Measurements from ENCODE around the gene BRD1. TPM values are rescaled to one million over a fixed set of nuclear protein-coding genes. Genes with fewer than 3 reads are reported as not detected.

Gene BRD1
- total RNA-seq, 4 donors from 2014 or later = 44.6 to 74.9 (median 60.4) TPM

DNA sequence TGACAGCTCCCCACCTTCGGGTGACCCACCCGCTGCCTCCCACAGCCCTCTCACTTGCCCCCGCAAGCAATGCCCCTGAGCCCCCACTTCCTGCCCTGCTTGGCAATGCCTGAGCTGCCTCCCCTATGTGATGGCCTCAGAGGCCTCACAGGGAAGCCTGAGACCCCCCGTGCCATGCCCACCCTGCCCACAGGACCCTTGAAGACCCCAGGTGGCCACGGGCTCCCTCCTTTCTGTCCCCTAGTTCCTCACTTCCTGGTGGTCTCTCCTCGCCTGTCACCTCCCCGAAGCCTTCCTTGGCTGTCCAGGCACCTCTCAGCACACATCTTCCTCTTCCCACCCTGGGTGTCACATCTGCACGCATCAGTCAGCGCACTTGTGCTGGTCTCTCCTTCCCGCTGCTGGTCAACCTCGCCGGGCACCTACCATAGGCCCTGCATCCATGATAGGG, 90.5 kb downstream of the BRD1 start:
- no peak overlapping the region for H3K4me3 ChIP-seq
- no peaks in the 10 kb centered on the region for H3K27me3 ChIP-seq
- DNase-seq (ENCODE audit: low spot score in 2 of 2) = no peak
- H3K9me3 ChIP-seq = peaks cover 0 to 15% (median 2%) of the 10 kb centered on the region in 4 donors
- 83 to 93% methylated on average over 9 to 12 of the region's 12 CpGs for WGBS, 2 donors
- H3K36me3 ChIP-seq = no peaks in the 10 kb centered on the region
- no peak overlapping the region for H3K27ac ChIP-seq
- TF ChIP-seq, protein P1, sequence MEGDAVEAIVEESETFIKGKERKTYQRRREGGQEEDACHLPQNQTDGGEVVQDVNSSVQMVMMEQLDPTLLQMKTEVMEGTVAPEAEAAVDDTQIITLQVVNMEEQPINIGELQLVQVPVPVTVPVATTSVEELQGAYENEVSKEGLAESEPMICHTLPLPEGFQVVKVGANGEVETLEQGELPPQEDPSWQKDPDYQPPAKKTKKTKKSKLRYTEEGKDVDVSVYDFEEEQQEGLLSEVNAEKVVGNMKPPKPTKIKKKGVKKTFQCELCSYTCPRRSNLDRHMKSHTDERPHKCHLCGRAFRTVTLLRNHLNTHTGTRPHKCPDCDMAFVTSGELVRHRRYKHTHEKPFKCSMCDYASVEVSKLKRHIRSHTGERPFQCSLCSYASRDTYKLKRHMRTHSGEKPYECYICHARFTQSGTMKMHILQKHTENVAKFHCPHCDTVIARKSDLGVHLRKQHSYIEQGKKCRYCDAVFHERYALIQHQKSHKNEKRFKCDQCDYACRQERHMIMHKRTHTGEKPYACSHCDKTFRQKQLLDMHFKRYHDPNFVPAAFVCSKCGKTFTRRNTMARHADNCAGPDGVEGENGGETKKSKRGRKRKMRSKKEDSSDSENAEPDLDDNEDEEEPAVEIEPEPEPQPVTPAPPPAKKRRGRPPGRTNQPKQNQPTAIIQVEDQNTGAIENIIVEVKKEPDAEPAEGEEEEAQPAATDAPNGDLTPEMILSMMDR (IDR thresholded peaks at IDR 0.05) = no peak
- TF ChIP-seq EP300 (IDR thresholded peaks at IDR 0.05) (no peak), POLR2A (IDR thresholded peaks at IDR 0.05) (no peak)
- no peaks in the 10 kb centered on the region for H3K4me1 ChIP-seq

DNA sequence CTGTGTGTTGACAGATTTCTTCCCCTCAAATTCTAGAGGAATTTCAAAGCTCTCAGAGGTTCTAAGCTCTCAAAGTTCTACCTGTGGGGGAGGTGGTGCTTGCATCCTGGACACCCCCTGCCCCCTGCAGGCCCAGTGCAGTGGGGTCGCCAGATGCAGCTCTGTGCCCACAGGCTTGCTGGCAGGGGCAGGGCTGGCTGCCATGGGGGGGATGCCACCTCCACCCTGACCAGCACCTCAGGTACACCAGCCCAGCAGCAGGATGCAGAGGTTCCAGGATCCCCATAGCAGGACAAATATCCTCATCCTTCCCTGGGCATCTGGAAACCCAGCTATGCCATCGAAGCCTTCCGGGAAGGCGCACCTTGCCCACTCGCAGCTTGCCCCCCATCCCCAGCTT, 91.1 kb downstream of the BRD1 start:
- WGBS, 2 donors = 87 to 93% methylated on average over 5 of the region's 5 CpGs
- H3K4me1 ChIP-seq = no peaks in the 10 kb centered on the region
- H3K9me3 ChIP-seq = peaks cover 0 to 20% (median 2%) of the 10 kb centered on the region in 4 donors
- TF ChIP-seq POLR2A (IDR thresholded peaks at IDR 0.05) (no peak), EP300 (IDR thresholded peaks at IDR 0.05) (no peak)
- TF ChIP-seq, protein P1 (IDR thresholded peaks at IDR 0.05) = no peak
- no peaks in the 10 kb centered on the region for H3K27me3 ChIP-seq
- no peak overlapping the region for H3K27ac ChIP-seq
- no peaks in the 10 kb centered on the region for H3K36me3 ChIP-seq
- DNase-seq (ENCODE audit: low spot score in 2 of 2) = no peak
- H3K4me3 ChIP-seq = no peak overlapping the region

DNA sequence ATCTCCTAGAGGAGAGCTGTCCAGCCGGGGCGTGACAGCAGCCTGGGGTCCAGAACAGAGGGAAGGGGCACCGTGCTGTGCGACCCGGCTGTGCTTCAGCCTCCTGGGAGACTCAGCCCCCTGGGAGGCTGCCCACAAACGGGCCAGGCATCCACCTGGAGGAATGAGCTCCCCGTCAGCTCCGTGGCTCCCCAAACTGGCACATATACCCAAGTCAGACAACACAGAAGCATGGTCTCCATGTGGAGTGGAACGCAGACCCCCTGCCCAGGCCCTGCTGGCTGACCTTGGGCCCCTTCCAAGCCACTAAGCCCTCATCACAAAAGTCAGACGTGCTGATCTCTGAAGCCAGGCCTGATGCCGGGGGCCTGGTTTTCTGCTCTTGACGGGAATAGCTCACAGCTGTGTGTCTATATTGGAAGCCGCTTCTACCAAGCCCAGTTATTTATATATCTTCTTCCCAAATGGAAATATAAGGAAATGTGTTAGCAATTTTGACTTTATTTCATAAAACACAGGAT, 91.7 kb downstream of the BRD1 start:
- 58% methylated on average over 10 to 13 of the region's 13 CpGs for WGBS, 2 donors
- Histone ChIP-seq H3K9me3 (peaks cover 0 to 24% (median 2%) of the 10 kb centered on the region in 4 donors), H3K4me3 (no peak overlapping the region), H3K27me3 (no peaks in the 10 kb centered on the region), H3K4me1 (no peaks in the 10 kb centered on the region), H3K27ac (no peak overlapping the region), H3K36me3 (no peaks in the 10 kb centered on the region)
- TF ChIP-seq, protein P1 (IDR thresholded peaks at IDR 0.05) = no peak
- no peak for TF ChIP-seq EP300 (IDR thresholded peaks at IDR 0.05)
- no peak for TF ChIP-seq POLR2A (IDR thresholded peaks at IDR 0.05)
- DNase-seq (ENCODE audit: low spot score in 2 of 2) = no peak

DNA sequence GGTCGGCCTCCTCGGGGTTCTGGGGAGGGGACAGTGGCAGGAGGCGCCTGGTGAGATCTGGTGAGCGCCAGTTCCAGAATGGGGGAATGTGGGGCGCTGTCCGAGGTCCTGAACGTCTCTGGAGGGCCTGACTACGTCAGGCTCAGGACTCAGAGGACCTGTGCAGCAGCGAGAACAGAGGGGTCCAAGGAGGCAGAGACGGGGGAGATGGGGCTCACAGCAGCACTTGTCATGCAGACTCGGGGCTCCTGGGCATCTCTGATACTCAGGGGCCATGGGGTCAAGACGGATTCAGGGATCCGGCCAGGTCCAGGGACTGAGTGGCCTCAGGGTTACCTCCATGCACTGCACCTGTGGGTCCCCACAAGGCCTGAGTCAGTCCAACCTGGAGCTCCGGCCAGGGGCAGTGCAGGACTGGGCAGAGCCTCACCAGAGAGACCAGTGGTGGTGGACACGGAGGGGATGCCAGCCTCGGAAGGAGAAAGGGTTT, 92.2 kb downstream of the BRD1 start:
- no peak for DNase-seq (ENCODE audit: low spot score in 2 of 2)
- no peaks in the 10 kb centered on the region for H3K27me3 ChIP-seq
- no peaks in the 10 kb centered on the region for H3K4me1 ChIP-seq
- TF ChIP-seq, protein P1 (IDR thresholded peaks at IDR 0.05) = no peak
- TF ChIP-seq EP300 (IDR thresholded peaks at IDR 0.05) (no peak), POLR2A (IDR thresholded peaks at IDR 0.05) (no peak)
- H3K9me3 ChIP-seq = peaks cover 0 to 23% (median 2%) of the 10 kb centered on the region in 4 donors
- no peak overlapping the region for H3K4me3 ChIP-seq
- 31 to 38% methylated on average over 16 of the region's 16 CpGs for WGBS, 2 donors
- H3K36me3 ChIP-seq = no peaks in the 10 kb centered on the region
- no peak overlapping the region for H3K27ac ChIP-seq

DNA sequence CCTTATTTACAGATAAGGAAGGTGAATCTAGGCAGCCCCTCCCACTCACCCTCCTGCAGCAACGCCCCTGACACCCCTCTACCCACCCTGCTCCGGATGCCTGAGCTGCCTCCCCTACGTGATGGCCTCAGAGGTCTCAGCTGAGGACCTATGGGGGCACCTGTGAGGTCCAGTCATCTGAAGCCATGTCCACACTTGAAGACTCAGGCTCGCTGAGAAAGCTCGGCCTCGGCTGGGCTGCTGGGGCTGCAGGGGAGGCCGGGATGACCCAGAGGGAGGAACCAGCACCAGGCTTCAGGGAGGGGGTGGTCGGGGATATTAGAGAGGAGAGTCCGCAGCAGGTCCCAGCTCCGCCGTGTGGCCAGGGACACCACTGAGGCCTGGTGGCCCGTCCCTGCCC, 92.8 kb downstream of the BRD1 start:
- 77% methylated on average over 10 to 11 of the region's 12 CpGs for WGBS, 2 donors
- no peak for TF ChIP-seq EP300 (IDR thresholded peaks at IDR 0.05)
- TF ChIP-seq, protein P1 (IDR thresholded peaks at IDR 0.05) = no peak
- no peak for TF ChIP-seq POLR2A (IDR thresholded peaks at IDR 0.05)
- Histone ChIP-seq H3K9me3 (peaks cover 0 to 18% (median 2%) of the 10 kb centered on the region in 4 donors), H3K4me3 (no peak overlapping the region), H3K27ac (no peak overlapping the region), H3K4me1 (no peaks in the 10 kb centered on the region), H3K27me3 (no peaks in the 10 kb centered on the region), H3K36me3 (no peaks in the 10 kb centered on the region)
- peak in 1 of 2 donors; percentile 1 for DNase-seq (ENCODE audit: low spot score in 2 of 2)
